GM19438 (cell line): Measurements from ENCODE around the gene RPLP1.
A peak's percentile ranks its signal among the peaks of the same experiment; 100 is the strongest.
"Not testable (repeated sequence)": the region's sequence is repeated elsewhere in the genome, so short reads cannot be mapped to it uniquely, and the experiment has no call there.

Experiments used
- ATAC-seq: cut with Tn5 transposase; IDR thresholded peaks from one replicate; pipeline ENCODE4 v1.9.1; 2021; ENCODE audit warnings: low read depth; ENCODE audit not compliant: unreplicated experiment

Gene RPLP1

GRCh38 chr15:69436951-69437350 is 15.7 kb upstream of the RPLP1 start:
- no peak for ATAC-seq

GRCh38 chr15:69439623-69440022 is 13.0 kb upstream of the RPLP1 start:
- ATAC-seq, result no peak

GRCh38 chr15:69443032-69443611 is 9.5 kb upstream of the RPLP1 start:
- ATAC-seq, result no peak

GRCh38 chr15:69444686-69445085 is 7.9 kb upstream of the RPLP1 start:
- ATAC-seq, result no peak

GRCh38 chr15:69446953-69447352 is 5.7 kb upstream of the RPLP1 start:
- ATAC-seq, result no peak

- not testable (repeated sequence) for ATAC-seq
Measured at GRCh38 chr15:69450221-69450620, 2.4 kb upstream of the RPLP1 start.

- ATAC-seq, result no peak
Measured at GRCh38 chr15:69450968-69451695, 1.5 kb upstream of the RPLP1 start.

- ATAC-seq, result peak; percentile 42
Measured at GRCh38 chr15:69451951-69452691, 497 bp upstream of the RPLP1 start.

- no peak for ATAC-seq
Measured at GRCh38 chr15:69454953-69455352, 2.3 kb downstream of the RPLP1 start.

GRCh38 chr15:69456208-69457166 is 3.9 kb downstream of the RPLP1 start:
- no peak for ATAC-seq

GRCh38 chr15:69457304-69458280 is 5.0 kb downstream of the RPLP1 start:
- ATAC-seq, result no peak

- no peak for ATAC-seq
Measured at GRCh38 chr15:69459066-69459465, 6.4 kb downstream of the RPLP1 start.

GRCh38 chr15:69460481-69460880 is 7.9 kb downstream of the RPLP1 start:
- no peak for ATAC-seq

GRCh38 chr15:69462030-69462492 is 9.4 kb downstream of the RPLP1 start:
- no peak for ATAC-seq

- peak; percentile 94 for ATAC-seq
Measured at GRCh38 chr15:69462493-69463181, 10.0 kb downstream of the RPLP1 start.

GRCh38 chr15:69463182-69463756 is 10.7 kb downstream of the RPLP1 start:
- no peak for ATAC-seq

GRCh38 chr15:69465253-69465652 is 12.6 kb downstream of the RPLP1 start:
- ATAC-seq, result no peak

- ATAC-seq, result no peak
Measured at GRCh38 chr15:69466733-69467132, 14.1 kb downstream of the RPLP1 start.
